Hematopoietic multipotent progenitor cell treated with erythropoietin and hydrocortisone succinate and interleukin-3 and kit ligand, for 6 days (in vitro differentiated cells): ENCODE results near the gene MBNL2.

Source experiments
- DNase-seq: peaks from one replicate; pipeline ENCODE4 v3.0.0-alpha.2; 2015

The MBNL2 gene

DNA sequence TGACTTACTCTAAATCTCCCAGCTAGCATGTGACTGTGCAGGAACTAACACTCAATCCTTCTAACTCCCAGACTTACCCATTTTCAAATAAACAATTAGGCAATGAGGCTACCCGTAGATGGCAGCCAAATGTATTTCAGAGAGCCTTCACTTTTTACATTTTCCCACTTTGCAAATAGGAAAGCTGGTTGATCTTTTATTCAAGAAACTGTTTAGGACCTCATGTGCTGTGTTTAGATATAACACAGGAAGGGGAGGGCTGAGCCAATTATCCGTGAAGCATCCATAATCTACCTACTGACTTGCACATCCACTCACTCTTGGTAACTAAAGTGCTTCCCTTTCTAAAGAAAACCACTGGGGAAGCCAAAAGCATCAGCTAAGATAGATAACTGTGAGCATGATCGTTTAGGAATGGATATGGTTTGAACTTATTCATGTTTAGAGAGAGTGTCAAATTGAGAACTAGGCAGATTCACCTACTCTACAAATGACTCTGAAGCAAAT is 33.4 kb downstream of the MBNL2 start:
- peak; percentile 53 for DNase-seq

DNA sequence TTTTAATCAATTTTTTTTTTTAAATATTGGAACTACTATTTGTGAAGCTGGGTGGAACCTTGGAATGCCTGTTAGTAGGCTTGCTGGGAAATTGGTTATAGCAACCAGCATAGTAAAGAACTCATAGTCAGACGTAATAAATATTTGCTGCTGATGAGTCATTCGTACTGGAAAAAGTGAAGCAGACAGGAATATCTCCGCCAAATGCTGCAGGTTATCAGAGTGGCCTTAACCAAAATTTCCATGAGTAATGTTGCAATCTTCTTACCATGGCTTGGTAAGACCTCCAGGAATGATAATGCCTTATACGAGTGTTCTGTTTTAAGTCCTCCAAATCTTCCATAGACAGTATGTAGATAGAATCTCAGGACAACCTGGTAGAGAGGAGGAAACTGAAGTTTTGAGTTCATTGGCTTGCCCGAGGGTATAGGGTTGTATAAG is 34.2 kb downstream of the MBNL2 start:
- DNase-seq: peak; percentile 75

DNA sequence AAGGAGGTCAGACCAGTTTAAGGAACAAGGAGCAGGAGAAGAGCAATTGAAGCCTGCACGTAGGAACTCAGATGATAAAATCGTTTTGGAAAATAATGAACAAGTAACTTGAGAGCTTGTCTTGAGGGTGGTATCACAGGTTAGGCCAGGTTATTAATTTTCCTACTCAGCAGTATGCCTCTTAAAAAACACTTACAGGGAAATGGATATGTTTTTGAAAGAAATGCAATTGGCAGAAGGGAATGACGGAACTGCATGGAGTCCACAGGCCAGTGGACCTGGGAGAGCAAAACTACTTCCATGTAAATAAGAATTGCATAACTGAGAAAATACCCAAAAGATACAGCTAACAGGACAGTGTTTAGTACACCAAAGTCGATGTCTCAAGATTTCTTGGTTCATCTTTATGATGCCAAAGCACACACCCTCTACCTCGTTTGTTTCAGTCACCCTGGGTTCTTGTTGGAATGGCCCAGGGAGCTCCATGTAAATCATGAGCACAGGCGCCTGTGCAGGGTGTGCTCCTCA is 35.2 kb downstream of the MBNL2 start:
- DNase-seq: no peak

DNA sequence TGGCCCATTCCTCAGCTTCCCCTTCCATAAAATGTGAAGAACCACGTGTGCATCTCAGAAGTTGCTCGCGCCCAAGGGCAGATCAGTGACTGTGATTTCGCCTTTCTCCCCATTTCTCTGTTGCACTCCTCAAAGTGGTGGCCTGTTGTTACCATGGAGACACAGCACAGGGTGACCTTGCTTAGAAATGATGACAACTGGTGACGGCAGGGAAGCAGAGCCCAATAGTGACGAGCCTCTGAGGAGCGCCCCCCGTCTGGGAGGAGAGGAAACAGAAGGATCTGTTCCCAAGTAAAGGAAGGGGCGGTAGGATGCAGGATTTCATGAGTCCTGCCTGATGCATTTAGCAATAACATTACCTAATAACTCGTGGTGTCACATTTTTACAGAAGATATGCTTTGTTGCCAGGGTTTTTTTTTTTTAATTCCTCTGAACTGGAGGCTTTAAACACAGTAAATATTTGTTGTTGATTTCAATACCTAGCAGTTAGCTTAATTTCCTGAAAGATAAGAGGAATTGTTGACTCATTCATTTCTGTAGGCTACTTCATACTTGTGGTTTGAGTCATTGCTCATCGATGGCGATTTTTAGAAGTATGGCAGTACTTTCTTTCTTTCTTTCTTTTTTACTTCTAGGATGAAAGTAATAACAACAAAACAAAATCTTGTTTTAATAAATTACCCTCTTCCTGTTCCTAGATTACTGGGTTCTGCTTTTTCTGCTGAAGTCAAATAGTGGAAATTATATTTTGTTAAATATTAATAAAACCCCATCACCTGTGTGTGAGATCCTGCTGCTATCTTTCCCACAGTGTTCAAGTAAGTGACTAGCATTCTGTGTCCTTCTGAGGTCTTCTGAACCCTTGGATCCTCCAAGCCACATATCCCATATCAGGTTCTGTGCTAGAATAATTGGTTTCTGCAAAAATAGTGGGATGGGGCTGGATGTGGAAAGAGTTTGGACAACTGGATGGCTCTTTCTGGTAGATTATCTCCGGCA is 36.0 kb downstream of the MBNL2 start:
- DNase-seq: peak; percentile 82

DNA sequence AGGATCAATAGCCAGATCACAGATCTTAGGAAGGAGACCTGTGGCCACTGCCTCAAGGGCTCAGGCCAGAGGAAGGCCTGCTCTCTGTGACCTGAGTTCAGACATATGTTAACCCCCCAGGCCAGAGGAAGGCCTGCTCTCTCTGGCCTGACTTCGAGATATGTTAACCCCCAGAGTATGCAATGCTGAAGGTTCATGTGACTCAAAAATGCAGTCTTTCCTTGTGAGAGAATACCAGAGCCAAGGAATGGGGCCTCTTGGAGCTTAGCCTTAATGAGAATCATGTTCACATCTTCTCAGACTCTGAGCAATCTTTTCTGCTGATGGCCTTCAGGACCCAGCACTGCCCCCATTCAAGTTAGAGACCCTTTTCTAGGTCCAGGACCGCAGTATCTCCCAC is 36.7 kb downstream of the MBNL2 start:
- DNase-seq: no peak

DNA sequence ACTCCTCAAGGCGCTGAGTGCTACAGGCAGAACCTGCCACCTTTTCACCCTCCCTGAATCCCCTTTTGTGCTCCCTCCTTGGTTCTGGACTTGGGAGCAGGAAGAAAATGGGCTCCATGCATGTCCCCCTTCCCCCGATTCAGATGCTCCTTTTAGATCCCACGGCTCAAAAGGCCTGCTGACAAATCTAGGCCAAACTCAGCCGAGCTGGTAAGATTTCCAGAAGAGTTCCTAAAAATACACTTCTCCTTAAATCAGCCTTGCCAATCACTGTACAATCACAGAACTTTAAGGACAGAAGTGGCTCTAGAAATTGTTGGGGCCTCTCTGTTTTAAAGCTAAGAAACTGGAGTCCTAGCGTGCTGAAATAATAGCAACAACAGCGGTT is 37.3 kb downstream of the MBNL2 start:
- DNase-seq: no peak

DNA sequence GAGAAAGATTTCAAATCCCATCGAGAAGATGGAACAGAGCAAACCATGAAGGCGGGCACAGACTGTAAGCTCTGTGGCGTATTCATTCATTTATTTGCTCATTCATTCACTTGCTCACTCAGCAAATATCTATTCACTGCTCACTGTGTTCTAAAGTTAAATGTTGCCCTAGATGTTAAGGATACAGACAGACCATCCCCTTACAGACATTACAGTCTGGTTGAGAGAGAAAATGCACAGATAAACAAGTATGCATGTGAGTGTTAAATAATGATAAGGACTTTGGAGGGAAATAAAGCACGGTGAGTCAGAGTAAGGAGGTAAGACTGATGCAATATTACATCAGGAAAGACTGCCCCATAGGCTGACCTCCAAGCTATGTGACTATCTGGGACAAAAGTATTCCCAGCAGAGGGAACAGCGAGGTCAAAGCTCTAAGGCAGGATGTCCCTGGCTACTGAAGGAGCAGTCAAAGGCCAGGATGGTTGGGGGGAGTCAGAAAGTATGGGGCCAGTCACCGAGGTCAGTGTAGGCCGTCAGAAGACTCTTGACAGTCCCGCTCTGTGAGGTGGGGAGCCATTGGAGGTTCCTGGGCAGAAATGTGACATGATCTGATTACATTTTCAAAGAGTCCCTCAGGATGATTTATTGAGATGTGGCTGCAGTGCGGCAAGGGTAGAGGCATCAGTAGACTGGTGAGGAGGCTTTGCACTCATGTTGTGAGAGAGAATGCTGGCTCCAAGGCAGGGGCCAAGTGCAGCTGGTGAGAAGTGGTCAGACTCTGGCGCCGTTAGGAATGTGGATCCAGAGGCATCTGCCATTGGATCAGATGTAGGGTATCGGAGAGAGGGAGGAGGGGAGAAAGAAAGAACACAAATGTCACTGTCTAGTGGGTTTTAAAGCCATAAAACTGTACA is 37.9 kb downstream of the MBNL2 start:
- DNase-seq: peak; percentile 92

DNA sequence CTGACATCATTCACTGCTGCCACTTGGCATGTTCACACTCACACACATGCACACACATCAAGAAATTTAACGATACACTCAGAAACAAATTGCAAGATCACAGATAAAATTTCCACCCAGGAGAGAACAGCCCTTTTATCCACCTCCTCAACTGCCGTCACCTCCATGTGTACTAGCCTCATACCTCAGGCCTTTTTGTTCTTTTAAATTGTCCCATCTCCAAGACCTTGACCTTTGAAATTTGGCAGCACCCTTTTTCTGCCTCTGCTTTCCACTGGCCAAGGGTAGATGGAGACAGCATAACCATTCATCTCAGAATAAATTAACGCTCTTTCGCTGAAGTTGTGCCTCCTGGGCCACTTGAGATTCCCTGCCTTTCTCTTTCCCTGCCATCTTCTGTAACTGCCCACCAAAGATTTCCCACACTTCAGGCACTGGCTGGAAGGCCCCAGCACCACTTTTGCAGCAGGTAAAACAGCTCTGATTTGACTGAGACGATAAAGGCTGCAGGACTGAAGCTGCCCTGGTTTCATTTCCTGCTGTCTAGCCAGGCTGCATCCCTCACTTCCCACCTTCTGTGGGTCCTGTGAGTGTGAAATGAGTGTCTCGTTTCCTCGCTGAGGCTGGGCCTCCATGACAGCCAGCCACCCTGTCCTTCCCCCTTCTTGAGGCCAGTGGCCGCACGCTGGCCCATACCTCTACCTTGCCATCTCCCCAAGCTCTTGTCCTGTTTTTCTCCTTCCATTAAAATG is 39.3 kb downstream of the MBNL2 start:
- DNase-seq: no peak

DNA sequence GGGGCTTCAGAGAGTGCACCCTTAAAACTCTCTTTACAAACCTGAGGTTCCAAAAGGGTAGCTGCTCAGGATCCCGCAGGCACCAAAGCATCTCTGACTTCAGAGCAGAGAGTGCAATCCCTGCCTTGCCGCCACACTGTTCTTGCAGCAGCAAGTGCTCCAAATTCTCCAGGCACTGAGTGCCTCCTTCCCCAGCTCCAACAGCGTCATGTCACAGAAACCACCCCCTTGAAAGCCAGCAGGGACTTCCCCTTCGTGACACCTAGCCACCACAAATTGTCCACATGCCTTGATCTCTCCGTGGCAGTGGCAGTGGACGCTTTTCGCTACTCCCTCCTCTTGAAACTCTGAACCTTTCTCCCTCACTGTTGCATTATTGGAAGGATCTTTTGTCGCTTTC is 39.9 kb downstream of the MBNL2 start:
- no peak for DNase-seq

DNA sequence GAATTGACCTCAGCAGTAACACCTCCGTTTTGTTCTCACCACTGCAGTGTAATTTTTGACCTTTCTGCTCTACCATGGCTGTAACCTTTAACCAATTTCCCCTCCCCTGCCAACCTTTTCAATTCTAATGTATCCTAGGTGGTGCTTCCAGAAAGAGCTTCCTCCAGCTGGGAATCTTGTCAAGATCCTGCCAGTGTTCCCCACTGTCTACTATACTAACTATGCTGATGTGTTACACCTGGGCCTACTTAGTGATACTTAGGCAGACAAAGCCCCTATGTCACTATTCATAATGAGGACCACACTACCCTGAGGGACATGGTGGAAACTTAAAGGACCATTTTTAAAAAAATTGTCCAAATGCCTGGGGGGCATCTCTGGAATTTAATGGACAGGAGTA is 41.0 kb downstream of the MBNL2 start:
- DNase-seq: no peak

DNA sequence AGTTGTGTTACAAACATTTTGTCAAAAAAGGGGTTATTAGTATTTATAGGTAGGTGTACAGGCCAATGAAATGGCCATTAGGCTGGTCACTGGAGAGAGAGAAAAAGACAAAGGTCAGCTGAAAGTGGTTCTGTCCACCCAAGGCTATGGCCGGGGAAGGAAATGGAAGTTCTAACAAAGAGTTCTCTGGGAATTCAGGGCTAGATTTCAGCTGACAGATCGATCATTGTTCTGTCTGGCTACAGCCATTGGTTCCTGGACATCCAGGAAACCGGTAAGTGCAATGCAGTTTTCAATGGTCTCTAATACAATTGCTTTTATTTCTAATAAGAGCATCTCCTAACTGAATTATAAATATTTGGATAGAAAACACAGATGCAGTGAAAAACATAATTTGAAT is 42.5 kb downstream of the MBNL2 start:
- no peak for DNase-seq

DNA sequence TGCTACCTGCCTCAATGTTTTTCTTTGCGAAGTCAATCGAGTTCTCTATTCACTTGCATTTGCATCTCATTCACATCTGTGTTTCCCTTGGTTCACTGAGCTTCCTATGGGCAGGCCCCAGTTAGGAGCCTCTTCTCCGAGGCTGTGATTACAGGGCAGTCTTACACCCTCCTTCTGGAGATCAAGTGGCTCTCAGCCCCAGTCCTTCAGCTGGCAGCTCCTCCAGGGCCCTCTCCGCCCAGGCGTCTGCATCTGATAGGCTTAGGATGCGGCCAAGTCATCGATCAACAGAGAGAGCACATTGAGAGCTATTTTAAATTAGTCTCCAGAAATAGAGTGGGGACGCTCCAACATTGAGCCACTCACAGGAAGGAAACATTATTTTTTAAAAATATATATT is 44.2 kb downstream of the MBNL2 start:
- no peak for DNase-seq

DNA sequence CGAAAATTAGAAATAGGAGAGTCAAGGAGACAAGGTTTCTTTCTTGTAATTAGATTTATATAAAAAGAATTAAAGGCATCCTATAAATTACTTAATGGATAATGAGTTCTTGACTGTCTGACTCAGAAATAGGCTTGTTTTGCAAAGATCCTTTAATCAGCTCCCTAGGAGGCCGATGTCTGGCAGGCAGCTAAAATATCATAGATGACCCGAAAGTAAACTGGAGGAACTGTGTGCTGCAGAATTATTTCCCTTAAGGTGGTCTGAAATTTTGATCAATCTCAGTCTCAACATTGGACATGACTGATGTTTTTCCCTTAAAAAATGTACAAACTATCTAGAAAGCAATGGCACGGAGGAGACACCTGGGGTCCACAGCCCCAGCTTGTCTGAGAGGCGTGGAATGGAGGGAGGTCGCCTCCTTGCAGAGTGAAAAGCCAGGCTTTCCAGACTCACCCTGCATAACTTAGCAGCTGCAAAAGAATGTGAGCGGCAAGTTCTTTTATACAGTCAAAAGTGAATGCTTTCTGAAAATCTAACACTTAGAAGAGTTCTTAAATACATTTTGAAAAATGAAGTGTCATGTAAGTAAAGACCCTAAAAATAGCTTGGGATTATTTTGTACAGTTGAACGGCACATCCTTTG is 44.8 kb downstream of the MBNL2 start:
- DNase-seq: no peak

DNA sequence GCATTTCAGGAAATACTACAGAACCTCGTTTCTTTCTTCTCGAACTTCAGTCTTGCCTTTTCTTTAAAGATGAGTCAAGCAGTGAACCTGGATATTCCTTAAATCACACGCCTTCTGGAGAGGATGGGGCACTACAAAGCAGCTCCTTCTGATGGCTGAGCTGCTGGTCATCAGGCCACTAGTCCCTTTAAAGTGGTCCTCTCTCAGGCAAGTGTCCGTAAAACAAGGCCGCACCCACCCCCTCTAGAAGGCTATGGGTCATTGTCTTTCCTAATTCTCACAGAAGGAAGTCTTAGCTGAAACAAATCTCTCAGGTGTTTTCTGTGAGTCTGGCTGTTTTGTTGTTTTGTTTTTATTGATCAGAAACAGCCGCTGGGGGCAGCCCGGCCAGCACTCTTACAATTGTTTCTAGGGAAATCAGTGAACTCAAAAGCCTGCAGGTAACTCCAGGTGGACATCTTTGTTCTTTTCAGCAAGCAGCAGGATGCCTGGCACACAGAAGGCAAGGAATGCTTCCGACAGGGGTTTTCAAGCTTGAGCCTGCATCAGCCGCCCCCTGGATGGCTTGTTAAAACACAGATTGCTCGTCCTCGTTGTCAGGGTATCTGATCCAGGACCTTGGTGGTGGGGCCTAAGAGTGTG is 45.4 kb downstream of the MBNL2 start:
- DNase-seq: no peak

DNA sequence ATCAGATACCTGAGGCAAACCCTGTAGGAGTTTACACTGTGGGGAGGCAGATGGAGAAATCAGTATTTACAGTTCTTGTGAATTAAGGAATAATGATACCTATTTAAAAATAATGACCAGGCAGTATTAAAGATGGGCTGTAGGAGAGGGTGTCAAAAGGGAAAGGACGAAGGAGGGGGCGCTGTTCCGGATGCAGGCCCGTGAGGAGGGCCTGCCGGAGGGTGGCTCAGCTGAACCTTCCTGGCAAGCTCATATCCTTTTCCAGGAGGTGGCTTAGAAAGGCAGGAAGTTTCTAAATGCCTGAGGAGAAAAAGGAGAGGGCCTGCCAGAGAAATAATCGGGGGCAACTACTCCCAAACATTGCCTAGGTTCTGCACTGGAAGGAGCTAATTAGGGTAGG is 46.6 kb downstream of the MBNL2 start:
- no peak for DNase-seq

DNA sequence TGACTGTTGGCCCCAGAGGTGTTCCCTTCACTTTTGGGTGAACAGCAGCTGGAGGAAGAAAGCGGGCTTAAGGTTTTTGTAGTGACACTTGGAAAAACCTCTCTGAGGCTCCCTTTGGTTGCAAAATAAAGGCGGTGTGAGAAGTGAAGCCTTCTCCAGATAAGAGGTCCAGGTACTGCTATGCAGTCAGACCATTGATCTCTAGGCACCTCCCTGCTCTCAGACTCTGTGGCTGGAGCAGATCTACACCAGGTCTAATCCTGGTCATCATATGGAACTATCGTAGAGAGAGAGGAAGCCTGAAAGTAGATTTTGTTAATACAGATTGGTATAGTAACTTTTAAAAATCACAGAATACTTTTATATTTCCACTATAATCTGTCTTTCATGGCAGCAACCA is 47.5 kb downstream of the MBNL2 start:
- DNase-seq: no peak

DNA sequence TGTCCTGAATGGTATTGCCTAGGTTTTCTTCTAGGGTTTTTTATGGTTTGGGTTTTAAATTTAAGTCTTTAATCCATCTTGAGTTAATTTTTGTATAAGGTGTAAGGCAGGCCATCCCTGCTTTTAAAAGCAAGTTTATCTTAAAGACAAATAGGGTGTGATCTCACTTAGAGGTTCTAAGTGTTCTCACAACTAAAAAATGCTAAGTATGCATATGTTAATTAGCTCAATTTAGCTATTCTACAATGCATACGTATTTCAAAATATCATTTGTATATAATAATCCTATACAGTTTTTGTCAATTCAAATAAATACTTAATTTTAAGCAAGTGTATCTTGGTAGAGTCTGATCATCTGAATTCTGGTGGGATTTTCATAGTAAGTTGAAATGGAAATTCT is 50.4 kb downstream of the MBNL2 start:
- no peak for DNase-seq

DNA sequence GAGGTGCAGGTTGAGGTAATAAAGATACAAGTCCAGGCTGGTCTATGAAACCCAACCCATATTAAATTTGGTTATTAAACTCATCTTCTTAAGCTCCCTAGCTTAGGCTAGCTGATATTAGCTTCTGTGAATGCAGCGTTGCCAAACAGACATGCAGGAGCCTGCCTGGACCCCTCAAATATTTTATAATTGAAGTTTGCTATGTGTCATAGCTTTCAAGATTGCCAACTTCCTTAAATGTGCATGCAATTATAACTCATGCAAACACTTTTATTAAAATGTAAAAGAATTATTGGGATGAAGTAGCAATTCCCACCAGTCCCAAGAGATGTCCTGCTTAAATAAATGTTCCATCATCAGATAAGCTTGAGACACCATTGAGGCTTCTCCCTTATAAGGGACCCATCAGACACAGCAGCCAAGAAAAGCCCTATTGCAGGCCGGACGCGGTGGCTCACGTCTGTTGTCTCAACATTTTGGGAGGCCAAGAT is 51.3 kb downstream of the MBNL2 start:
- no peak for DNase-seq

DNA sequence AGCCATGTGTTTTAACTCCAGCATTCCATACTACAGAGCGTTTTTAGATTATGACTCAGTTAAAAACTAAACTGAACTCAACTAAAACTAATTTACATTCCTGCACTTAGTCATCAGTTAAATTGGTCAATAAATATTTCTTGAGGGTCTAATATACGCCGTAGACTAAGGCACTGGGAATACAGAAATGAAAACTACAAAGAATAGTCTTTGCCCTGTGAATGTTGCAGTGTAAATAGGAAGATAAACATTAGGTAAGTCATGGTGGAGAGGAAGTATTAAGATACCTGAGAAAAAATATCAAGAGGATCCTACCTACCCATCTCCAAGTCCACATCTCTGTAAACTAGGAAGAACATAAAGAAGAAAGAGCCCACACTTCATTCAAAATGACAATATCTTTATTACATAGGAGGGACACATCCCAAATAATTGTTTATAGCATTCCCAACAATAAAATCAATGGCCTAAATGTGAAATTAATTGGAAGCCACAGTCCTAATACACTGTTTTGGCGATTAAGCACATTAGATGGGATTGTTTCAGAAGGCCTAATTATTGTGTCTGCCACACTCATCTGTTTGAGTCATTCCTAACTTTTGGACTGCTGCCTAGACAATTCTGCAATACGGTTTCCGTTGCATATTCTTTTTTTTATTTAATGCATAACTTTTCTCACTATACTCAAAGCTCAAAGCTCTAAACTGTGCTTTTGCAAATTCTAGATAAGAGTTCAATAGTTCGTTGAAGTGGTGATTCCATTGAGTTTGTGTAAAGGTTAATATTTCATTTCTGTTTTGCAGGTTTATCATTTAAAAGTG is 52.9 kb downstream of the MBNL2 start:
- no peak for DNase-seq

DNA sequence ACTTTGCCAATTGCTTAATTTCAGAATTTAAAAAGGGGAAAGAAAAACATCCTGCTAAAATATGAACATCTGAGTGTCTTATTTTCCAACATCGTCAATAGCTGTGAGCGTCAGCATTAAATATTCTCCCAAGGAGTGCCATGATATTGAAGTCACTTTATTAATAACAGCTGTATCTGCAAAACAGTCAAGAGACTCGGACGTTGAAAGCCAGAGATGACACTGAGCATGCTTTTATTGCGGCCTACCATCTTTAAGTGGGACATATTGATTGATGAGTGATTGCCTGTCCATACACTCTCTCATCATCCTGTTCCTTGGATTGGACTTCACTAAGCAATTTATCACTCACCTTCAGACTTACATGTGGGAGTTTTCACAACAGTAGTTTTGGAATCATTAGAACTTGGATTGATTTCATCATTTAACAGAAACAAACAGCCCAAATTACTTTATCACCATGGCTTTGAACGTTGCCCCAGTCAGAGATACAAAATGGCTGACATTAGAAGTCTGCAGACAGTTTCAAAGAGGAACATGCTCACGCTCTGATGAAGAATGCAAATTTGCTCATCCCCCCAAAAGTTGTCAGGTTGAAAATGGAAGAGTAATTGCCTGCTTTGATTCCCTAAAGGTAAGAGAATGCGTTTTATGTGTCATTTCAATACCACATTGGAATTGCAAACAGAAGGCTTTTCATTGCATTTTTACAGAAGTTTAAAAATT is 53.8 kb downstream of the MBNL2 start:
- DNase-seq: no peak
